Retinal pigment epithelial cell (primary cell): Measurements from ENCODE around the gene HPSE2.

ENCODE experiments used
- DNase-seq: peaks from one replicate; pipeline ENCODE4 v3.0.0-alpha.2; 2010; ENCODE audit warnings: low read depth
- H3K4me3 ChIP-seq: 2 replicates; pipeline ENCODE4 v1.5.1; 2011; ENCODE audit warnings: mild to moderate bottlenecking, low read length, control low read depth, moderate library complexity
- TF ChIP-seq, protein P1 (sequence below): conservative IDR thresholded peaks from 2 replicates; pipeline ENCODE4 v1.5.1; 2011; ENCODE audit warnings: low read depth, low read length, control low read depth, inconsistent platforms

HPSE2 gene

DNA sequence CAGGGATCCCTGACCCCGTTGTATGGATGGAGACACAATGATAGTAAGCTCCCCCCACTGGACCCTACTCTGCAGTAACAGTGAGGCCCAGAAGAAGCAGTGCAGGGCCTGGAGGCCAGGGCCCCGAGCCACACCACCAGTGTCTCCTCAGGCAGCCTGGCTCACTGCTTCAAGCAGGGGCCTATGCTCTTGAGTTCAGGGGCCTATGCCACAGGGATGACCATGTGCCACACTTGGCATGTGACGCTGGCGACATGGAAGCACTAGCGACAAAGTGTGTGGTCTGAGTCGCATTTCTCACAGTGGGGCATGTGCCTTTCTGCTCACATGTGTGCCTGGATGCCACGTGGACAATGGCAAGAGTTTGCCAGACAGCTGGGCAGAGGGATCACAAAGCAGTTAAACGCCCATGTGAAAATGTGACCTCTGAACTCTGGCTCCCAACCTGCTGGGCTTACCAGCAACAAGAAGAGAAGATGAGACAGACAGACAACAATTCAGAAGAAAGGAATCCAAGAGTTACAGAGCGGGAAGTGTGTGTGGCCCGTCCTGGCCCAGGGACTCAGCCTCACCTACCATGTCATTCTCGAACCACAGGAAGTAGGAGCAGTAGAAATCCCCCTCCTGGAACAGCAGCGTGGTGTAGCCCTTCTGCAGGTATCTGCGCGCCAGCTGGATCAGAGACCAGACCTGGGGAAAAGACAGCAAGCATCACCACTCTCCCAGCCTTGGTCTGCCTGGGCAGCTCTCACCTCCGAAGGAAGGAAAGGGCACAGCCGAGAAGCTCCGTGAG is 816.0 kb downstream of the HPSE2 start:
- TF ChIP-seq, protein P1, sequence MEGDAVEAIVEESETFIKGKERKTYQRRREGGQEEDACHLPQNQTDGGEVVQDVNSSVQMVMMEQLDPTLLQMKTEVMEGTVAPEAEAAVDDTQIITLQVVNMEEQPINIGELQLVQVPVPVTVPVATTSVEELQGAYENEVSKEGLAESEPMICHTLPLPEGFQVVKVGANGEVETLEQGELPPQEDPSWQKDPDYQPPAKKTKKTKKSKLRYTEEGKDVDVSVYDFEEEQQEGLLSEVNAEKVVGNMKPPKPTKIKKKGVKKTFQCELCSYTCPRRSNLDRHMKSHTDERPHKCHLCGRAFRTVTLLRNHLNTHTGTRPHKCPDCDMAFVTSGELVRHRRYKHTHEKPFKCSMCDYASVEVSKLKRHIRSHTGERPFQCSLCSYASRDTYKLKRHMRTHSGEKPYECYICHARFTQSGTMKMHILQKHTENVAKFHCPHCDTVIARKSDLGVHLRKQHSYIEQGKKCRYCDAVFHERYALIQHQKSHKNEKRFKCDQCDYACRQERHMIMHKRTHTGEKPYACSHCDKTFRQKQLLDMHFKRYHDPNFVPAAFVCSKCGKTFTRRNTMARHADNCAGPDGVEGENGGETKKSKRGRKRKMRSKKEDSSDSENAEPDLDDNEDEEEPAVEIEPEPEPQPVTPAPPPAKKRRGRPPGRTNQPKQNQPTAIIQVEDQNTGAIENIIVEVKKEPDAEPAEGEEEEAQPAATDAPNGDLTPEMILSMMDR: no peak
- no peak for DNase-seq
- H3K4me3 ChIP-seq: no peak overlapping the region

DNA sequence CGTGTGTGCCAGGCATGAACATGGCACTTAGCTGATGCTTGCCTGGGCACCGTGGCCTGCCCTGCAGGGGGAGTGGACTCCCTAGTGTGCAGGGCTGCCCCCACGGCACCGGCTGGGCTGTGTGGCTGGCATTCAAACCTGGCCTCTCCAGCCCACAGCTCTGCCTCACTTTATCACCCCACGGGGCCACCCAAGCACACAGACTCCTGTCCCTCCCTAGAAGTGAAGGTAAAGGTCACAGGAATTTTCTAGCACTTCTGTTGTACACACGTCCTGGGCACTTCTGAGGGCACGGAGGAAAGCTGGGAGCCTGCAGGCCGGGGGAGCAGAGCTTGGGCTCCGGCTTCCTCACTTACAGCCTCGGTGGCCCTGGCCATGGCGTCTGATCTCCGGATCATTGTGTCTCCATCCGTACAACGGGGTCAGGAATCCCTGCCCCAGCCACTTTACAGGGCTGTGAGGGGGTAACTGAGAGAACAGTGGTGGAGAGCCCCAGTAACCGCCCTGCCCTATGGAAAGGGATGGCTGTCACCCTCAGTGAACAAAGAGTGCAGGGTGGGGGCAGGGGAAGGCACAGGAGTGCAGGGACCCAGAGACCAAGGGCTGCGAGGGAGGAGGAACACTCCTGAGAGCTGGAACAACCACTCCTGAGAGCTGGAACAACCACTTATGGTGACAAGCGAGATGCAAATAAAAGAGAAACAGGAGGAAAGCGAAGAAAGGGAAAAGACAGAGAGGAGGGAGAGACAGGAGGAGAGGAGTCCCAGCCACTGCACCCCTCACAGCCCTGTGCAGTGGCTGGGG is 816.8 kb downstream of the HPSE2 start:
- DNase-seq: no peak
- H3K4me3 ChIP-seq: no peak overlapping the region
- TF ChIP-seq, protein P1: no peak

- TF ChIP-seq, protein P1: no peak
- no peak overlapping the region for H3K4me3 ChIP-seq
- DNase-seq: no peak
Measured at GRCh38 chr10:98417973-98418664, 817.5 kb downstream of the HPSE2 start.

- no peak for DNase-seq
- H3K4me3 ChIP-seq: no peak overlapping the region
- TF ChIP-seq, protein P1: no peak
Measured at GRCh38 chr10:98417481-98417959, 818.1 kb downstream of the HPSE2 start.

- TF ChIP-seq, protein P1: no peak
- DNase-seq: no peak
- no peak overlapping the region for H3K4me3 ChIP-seq
Measured at GRCh38 chr10:98416606-98417388, 818.9 kb downstream of the HPSE2 start.

DNA sequence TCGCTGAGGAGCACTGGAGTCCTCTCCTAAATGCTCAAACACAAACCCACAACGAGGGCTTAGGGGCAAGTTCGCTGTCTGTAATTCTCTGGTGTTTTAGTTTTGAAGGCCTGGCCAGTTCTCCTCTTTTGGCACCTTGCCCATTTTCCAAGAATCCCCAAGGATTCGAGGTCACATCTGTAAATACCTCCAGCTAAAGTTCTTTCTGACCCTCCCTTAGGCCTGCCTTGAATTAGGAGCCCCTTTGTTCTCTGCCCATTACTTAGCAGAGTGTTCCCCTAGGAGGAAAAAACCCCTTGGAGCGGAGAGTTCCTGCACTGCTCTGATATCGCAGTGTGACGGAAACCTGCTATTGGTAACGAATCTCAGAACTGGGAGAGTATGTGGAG is 819.9 kb downstream of the HPSE2 start:
- DNase-seq: no peak
- TF ChIP-seq, protein P1: no peak
- no peak overlapping the region for H3K4me3 ChIP-seq
